COLO829 (cell line): ENCODE measurements around the gene DIAPH2.

ENCODE experiments used
- DNase-seq: peaks from one replicate; pipeline ENCODE4 v3.0.0; 2012; ENCODE audit warnings: low spot score

Gene DIAPH2

DNA sequence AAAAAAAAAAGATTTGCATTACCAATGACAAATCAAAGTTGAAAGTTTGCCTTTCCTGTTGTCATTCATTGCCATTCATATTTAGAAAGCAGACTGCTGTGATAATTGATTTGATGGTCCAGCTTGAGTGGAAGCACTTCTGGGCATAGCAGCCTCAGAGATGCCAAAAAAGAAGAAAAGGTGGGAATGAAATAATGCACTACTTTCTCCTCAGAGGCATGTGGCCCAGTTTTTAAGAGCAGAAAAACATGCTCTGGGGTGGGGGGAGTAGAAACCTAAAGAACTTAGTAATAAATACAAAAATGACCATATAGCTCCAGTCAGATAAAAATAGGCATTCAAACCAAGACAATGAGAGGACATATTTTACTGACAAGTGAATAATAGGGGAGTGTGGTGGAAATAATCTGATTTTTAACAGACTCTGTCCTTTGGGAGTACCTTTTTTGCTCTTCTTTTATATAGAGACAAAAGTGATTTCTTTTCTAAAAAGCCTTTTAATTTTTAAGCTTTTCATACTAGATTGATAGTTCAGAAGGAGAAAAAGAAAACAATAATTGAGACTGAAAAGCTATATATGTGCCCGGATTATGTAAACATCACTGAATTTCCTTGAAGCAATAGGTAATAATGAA is 798.1 kb downstream of the DIAPH2 start:
- no peak for DNase-seq

DNA sequence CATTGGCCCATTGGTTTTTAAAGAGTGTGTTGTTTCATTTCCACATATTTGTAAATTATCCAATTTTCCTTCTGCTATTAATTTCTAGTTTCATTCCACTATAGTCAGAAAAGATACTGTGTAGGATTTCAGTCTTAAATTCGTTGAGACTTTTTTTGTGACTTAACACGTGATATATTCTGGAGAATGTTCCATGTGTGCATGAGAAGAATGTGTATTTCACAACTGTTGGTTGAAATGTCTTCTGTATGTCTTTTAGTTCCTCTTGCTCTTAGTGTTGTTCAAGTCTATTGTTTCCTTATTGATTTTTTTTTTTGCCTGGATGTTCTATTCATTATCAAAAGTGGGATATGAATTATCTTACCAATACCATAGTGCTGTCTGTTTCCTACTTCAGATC is 806.0 kb downstream of the DIAPH2 start:
- no peak for DNase-seq

DNA sequence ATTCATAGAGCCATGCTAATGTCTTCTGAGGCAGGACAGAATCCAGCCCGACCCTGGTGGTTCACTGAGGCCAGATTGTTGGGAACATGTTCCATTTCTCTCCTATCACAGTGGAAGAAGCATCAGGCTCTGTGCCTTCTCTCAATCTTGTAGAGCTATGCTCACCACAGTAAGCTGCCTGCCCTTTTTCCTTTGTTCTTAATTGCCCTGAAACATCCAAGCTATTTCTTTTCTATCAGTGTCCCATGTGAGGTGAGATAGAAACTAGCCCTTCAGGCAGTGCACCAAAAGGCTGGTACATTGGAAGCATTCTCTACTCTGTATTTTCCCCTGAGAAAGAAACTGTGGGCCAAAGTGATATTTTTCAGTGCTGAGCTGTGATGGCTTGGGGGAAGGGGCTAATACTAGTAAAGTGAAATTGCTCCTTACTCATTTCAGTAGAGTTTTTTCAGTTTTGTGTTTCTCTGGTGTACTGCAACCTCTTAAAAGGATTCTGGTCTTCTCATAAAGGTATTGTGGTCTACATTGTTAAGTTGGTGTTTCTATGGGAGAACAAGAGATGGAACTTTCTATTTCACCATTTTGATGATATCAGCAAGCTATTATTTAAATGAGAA is 810.2 kb downstream of the DIAPH2 start:
- DNase-seq: no peak

DNA sequence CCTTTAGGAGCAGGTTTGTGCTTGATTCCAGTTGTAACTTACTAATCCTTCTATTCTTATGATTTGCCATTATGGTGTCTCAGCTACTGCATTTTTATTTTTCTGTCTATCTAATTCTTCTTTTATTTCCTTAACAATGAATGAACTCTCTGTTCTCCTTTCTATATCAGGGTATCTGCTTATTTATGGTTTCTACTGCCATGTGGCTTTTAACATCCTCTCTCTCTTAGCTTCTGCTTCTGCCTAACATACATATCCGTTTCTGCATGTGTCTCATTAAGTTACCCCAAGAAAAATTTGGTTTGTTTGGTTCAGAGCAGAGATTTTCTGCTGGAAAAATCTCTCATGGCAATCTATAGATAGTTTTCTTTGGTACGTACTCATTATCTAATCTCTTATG is 813.5 kb downstream of the DIAPH2 start:
- no peak for DNase-seq

DNA sequence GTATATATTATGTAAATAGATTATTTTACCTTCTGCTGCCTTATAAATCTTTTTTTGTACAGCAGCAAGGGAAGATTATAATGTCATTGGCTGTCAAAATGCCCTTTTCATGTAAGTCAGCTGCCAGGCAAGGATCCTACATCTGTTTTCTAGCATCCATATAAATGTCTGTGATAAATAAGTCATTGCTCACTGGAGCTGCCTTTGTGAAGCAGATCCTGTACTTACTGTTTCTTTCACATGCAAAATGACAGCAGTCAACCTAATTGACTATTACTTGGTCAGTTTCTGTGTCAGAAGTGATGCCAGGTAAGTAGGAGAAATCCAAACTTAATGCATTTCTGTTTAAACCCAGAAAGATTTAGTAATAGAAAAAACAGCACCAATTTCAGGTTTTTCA is 819.8 kb downstream of the DIAPH2 start:
- DNase-seq: no peak

DNA sequence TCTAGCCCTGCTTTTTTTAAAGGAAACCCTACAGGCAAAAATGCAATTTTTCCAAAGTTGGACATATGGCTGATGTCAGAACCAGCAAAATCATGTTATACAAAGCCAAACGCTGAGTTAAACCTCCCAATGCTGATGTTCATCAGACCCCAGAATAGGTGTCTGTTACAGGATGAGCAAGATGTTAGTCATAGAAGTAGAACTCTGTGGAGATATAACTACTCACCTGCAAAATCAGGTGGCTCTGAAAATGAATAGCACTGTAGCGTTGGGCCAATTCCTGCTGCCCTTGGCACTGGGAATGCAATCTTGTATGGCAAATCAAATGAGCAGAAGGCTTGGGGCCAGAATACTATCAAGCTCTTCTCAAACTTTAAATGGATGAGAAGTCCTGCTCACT is 833.1 kb downstream of the DIAPH2 start:
- no peak for DNase-seq

DNA sequence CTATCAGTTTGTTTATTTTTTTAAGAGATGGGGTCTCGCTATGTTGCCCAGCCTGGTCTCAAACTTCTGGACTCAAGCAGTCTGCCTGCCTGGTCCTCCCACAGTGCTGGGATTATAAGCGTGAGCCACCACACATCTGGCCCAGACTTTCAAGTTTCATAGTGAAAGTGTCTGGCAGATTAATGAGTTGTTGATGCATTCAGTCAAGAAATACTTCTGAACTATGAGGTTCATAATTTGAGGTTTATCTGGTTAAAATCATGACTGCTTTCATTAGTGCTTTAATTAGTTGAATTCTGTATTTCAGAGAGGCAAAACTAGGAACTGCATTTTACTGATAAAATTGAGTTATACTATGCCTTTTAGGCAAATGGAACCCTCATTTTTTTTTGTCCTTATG is 837.7 kb downstream of the DIAPH2 start:
- no peak for DNase-seq

DNA sequence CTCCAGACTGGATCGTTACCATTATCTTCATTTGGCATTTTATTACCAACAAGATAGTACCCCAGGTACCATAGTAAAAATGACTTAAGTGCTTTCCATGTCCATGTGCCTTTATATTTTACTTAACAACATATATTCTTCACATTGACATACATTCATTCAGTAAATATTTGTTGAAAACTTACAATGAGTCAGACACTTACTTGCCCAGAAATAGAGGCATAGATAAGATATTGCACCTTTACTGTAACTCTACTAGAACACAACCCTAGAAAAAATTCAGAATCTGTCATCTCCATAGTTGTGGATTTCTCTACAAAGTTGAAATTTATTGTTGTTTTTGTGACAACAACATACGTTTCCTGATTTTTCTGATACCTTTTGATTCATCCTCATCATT is 839.7 kb downstream of the DIAPH2 start:
- no peak for DNase-seq

DNA sequence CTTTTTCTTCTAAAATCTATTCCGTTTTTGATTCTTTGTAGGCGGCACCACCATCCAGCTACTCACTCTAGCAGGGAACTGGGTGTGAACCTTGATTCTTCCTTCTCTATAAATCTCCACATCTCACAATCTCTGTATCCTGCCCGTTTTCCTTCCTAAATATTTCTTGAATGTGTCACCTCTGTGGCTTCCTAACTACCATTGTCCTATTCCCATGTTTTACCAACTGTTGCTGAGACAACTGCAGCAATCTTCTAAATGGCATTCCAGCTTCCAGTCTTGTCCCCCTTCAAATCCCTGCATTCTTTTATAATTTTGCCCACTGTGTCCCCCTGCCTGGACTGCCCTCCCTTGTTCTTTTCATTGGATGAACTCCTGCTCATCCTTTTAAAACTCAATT is 840.4 kb downstream of the DIAPH2 start:
- no peak for DNase-seq

DNA sequence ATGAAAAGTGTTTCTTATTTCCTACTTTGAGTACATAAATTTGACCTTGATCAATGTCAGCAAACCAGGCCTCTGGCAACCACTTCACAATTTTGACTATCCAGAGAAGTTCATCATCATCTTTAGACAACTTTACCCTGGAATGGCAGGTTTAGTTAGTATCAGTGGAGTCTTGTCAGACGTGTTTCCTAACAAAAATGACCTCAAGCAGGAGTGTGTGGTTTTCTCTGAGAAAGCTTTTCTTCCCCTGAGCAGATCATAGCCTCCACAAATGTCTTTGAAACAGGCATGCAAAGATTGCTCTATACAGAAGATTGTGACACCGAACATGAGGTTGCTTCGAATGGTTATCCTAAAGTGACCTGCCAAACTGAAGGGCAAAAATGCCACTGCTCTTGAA is 841.3 kb downstream of the DIAPH2 start:
- no peak for DNase-seq

DNA sequence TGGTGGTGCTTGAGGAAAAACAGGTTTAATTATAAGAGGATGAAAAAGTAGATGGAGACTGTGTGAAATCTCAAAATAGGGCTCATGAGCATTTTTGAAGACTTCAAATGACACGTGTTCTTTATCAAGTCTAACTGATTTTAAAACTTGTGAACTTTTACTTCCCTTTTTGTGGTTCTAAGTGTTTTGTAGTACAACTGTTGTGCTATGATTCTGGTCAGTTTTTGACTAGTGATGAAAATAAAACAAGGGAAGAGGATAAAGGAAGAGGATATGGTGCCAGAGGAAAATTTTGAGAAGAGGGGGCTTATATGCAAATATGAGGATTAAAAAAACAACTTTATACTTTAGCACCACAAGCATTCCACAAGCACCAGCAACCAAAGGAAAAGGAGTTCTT is 843.1 kb downstream of the DIAPH2 start:
- no peak for DNase-seq

DNA sequence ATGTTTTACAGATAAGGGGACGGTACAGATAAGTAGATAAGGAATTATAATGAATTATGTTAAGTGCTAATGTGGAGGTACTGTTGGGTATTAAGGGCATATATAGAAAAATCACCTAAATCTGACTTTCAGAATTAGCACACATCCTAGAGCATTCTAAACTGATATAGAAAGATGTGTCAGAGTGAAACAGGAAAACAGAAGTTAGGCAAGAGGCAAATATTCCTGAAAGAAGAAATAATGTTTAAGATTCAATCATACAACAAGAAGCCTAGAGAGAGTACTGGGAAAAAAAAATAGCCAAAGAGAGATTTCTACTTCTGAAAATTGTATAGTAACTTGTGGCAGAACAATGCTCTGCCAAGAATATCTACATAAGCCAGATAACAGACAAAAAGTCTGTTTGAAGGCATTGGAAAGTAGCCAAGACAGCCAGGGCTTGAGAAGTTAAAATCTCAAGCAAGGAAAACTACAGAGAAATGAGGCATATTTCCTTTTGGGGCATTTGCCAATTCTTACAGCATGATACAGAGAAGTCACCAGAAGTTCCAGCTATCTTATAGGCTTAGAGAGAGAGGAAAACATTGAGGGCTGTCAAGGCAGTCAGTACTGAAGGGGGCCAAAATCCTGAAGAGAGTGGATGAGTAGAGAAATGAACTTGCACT is 845.0 kb downstream of the DIAPH2 start:
- DNase-seq: no peak

DNA sequence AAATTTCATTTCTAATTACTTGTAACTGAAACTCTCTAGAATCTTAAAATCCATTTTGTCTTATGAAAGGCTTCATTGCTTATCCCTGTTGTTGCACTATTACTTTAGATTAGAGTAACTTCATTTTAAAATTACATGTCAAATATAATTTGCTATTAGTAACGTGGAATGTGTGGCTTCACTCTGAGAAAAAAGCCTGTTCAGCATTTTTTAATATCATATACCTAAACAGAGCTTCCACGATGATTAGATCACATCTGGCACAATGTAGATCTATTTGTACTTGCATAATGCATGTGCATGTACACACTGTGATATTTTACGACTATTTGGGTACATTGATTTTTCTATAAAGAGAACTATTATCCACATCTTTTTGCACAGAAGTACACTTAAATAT is 847.2 kb downstream of the DIAPH2 start:
- DNase-seq: no peak

DNA sequence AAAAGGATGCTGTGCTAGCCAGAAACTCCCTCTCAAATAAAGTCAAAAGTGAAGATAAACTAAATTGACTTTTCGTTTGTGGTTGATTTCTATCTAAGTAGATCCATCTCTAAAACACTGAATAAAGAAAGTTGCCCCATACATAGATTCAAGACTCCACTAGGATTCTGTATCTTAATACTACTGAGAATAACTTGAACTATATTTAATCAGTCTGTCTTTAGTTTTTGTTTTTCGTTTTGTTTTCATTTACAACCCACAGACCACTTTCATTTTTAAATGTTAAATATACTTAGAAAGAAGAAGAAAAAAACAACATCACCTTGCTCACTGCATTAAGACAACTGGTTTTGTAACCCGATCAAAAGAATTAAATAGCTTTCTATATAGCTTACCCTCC is 854.1 kb downstream of the DIAPH2 start:
- DNase-seq: no peak

DNA sequence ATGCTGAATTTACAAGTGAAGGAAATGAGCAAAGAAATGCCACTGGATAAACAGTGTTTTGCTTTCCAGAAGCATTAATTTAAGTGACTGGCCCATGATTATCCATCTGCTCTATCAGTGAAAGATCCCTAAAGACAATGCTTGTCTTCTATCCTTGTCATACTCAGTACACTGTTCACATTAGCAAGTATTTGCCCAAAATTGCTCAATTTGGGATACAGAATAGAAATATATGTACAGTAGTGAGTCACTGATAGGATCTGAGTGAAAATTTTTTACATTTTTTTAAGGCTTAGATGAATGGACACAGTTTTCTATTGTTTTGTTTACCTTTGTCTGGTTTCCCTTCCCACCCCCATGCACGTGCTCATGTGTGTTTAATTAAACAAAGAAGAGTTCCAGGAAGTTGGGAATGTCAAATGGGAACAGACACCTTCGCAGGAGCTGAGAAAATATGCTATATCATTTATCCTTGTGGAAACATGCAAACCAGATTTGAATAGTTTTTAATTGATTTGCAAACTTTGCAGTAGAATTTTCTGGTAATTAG is 855.4 kb downstream of the DIAPH2 start:
- DNase-seq: no peak

DNA sequence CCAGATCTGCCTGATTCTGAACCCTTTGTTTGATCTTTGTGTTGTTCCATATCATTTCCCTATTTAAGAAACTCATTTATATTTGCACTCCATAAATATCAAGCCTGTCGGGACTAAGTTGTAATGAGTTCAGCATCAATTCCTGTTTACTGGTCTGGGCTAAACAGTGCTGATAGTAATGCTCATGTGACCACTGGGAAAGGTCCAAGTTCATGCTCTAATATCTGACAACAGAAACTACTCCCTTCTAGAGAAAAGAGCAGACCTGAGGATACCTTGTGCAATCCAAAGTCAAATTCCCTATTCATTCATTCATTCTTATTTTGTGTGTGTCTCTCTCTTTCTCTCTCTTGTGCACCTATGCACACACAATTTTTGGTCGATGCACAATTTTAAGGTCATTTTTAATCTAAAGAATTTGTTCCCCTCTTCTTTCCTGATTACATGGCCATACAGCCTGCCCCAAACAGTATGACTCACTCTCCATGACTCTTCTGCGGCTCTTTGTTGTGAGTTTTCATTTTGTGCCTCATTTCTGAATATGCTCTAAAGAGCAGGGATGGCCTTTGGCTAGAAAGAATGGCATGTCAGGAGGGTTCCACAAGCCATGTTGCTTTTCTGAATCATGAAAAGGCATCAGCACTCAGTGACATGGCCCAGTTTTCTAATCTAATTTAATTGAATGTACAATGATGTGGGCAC is 863.4 kb downstream of the DIAPH2 start:
- DNase-seq: peak; percentile 18

DNA sequence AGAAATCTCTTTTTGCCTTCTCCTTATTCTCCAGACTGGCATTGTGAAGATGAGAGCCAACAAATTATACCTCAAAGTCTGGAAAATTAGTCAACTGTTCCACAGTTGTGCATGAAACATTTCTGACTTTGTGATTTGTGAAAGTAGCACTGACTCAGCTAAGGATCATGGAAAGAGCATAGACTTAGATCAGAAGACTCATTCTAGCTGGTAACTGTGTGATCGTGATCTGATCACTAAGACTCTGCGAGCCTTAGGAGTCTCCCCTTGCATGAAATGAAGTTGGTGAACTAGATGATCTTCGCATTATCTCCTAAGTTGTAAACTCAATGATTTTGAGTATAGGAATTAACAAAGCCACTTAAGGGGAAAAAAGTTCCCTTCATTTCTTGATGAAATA is 867.2 kb downstream of the DIAPH2 start:
- DNase-seq: no peak

DNA sequence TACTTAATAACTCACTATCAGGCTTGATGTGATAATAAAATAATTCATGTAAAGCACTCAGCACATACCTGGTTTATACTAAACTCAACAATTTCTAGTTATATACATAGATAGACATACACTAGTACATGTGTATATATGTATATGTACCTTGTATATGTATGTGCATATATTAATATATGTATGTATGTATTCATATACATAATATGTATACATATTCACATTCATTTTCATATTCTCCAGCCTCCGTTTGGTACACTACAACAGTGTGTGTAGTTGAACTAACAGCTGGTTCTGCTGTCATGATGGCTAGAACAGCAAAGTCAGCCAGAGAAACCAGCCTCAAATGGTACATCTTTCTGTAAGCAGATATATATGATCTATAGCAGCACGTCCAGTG is 869.2 kb downstream of the DIAPH2 start:
- DNase-seq: no peak

DNA sequence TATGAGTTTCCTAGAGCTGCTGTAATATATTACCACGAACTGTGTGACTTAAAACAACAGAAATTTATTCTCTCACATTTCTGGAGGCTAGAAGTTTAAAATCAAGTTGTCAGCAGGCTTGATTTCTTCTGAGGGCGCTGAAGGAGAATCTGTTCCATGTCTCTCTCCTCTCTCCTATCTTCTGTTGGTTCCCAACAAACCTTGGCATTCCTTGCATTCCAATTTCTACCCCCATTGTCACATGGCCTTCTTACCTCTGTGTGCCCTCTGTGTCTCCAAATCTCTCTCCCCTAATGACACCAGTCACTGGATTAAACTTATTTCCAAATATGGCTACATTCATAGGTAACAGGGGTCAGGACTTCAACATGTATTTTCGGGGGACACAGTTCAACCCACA is 871.7 kb downstream of the DIAPH2 start:
- no peak for DNase-seq

DNA sequence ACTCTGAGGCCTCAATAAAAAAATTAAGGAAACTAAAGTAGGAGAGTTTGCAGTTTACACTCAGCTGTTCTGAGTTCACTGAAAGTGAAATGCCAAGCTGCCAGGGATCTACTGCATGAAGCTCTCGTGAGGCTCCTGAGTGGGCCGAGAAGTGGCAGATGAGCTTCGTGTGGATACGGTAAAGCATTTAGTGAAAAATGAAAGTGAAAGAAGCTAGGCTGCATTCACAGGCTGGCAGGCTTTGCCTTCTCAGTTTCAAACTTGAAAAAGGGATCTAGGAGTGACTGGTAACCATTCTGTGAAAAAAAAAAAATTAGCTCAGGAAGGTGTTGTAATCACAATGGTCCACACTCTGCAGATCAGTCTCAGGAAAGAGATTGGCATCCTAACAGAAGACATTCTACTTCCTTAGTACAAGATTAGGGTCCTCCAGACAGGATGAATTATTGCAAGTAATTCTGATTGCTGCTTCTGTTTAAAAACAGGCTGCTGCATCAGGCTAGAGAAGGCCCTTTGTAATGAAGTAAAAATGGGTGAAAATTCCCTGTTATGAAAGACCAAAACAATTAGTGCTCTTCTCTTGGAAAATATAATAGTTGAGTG is 879.0 kb downstream of the DIAPH2 start:
- DNase-seq: peak; percentile 7

DNA sequence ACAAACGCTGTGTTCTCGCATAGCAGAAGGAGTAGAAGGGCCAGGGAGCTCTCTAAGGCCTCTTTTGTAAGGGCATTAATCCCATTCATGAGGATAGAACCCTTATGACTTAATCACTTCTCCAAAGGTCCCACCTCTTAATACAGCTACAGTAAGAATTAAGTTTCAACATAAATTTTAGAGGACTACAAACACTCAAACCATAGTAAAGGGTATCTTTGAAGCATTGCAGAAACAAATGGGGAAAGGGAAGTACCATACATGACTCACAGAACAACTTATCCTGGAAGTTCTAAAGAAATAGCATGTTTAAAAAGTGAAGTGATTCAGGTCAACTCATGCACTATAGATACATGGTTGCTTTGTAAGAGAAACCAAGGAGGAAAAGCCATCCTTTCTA is 879.9 kb downstream of the DIAPH2 start:
- DNase-seq: no peak

DNA sequence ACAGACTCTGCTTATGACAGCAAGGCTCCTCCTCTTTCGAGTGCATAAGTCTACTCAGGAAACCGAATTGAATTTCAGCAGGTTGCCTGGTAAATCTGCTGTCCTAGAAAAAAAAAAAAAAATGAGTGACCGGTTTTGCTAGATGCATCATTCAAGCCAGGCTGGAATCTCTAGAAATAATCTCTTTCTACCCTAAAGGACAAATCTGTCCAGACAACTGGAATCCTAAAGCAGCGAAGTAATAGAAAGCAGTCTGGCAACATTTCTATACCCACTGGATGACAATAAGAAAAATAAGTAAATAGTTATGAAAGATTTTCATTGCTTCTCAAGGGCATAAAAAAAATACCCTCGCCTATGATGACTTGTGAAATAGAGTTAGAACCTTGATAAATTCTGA is 902.5 kb downstream of the DIAPH2 start:
- no peak for DNase-seq
